Vagina (tissue), 2 donors: ENCODE measurements around the gene OR2T35. TPM values are rescaled to one million over a fixed set of nuclear protein-coding genes. Genes with fewer than 3 reads are reported as not detected.
"Not testable (repeated sequence)": the region's sequence is repeated elsewhere in the genome, so short reads cannot be mapped to it uniquely, and the experiment has no call there.

Experiments
- DNase-seq, 2 donors: peaks; one replicate each; pipeline ENCODE4 v3.0.0-alpha.2; 2017; ENCODE audit errors: extremely low spot score in 2 of 2
- H3K27ac ChIP-seq: fragments of 200-600 bp; sonication (generic); one replicate; pipeline ENCODE4 v1.5.1; 2019
- H3K27me3 ChIP-seq: fragments of 200-600 bp; sonication (generic); one replicate; pipeline ENCODE4 v1.5.1; 2019
- H3K36me3 ChIP-seq, 2 donors: fragments of 200-600 bp; sonication (generic); one replicate each; pipeline ENCODE4 v1.5.1; 2017 to 2019
- H3K4me1 ChIP-seq: fragments of 200-600 bp; sonication (generic); one replicate; pipeline ENCODE4 v1.5.1; 2019
- H3K4me3 ChIP-seq, 2 donors: fragments of 200-600 bp; sonication (generic); 1 replicate in 1 of 2; 2 replicates in 1 of 2; pipeline ENCODE4 v1.5.1; 2016 to 2019
- H3K9me3 ChIP-seq: fragments of 200-600 bp; sonication (generic); one replicate; pipeline ENCODE4 v1.5.1; 2019
- POLR2A ChIP-seq, 2 donors: fragments of 450-650 bp; IDR thresholded peaks; one replicate each; pipeline ENCODE4 v1.6.1; 2017; ENCODE audit warnings: antibody characterized with exemption in 2 of 2, mild to moderate bottlenecking in 2 of 2, moderate library complexity in 2 of 2
- POLR2AphosphoS5 ChIP-seq, 2 donors: sonication (generic); formaldehyde crosslinking; IDR thresholded peaks; one replicate each; pipeline ENCODE4 v1.9.0; 2017; ENCODE audit warnings: antibody characterized with exemption in 2 of 2, mild to moderate bottlenecking in 2 of 2, low read depth in 1 of 2; ENCODE audit not compliant: insufficient read depth in 1 of 2
- intact Hi-C: fragments of 100-400 bp; cut with DNase I; formaldehyde crosslinking; loops from one replicate; pipeline ENCODE4 v1.15.1; 2023
- total RNA-seq: library from RNA; depleted of rRNA; stranded (reverse); fragments of >200 nt; gene quantifications from one replicate; pipeline ENCODE4 v1.2.3, GENCODE V29; 2016
- TF ChIP-seq, protein P1 (sequence below), 3 experiments: fragments of 450-650 bp in 2 of 3; fragments of 200-600 bp in 1 of 3; sonication (generic) in 1 of 3; IDR thresholded peaks; one replicate each; pipeline ENCODE4 v1.5.1; 2017 to 2019; ENCODE audit warnings: antibody characterized with exemption in 3 of 3, mild to moderate bottlenecking in 2 of 3, moderate library complexity in 2 of 3

OR2T35 gene, protein sequence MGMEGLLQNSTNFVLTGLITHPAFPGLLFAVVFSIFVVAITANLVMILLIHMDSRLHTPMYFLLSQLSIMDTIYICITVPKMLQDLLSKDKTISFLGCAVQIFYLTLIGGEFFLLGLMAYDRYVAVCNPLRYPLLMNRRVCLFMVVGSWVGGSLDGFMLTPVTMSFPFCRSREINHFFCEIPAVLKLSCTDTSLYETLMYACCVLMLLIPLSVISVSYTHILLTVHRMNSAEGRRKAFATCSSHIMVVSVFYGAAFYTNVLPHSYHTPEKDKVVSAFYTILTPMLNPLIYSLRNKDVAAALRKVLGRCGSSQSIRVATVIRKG
- total RNA-seq = not detected

DNA sequence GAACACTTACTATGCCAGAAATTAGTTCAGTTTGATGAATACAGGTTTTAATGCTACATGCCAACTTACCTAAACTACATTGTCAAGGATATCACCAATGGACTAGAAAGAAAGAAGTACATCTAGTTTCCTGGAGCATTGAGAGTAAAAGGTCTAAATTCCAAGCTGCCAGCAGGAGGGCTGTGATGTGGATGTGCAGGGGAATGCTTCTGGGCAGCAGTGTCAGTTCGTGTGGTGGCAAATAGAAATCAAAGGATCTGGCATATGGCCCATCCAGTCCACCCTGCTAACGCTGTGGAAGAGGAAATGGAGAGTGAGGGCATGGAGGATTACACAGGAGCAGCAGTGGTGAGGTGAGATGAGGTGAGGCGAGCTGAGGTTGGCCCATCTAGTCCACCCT, at the start of gene OR2T35:
TSS of gene OR2T35 (minus strand) at position 101 of the 400 bp plus-strand sequence. CDS start 6,020 bp downstream, outside the sequence.
- H3K9me3 ChIP-seq, H3K36me3 ChIP-seq, H3K27ac ChIP-seq, H3K4me1 ChIP-seq, H3K27me3 ChIP-seq, H3K4me3 ChIP-seq, DNase-seq, intact Hi-C loops: not testable (repeated sequence)

DNA sequence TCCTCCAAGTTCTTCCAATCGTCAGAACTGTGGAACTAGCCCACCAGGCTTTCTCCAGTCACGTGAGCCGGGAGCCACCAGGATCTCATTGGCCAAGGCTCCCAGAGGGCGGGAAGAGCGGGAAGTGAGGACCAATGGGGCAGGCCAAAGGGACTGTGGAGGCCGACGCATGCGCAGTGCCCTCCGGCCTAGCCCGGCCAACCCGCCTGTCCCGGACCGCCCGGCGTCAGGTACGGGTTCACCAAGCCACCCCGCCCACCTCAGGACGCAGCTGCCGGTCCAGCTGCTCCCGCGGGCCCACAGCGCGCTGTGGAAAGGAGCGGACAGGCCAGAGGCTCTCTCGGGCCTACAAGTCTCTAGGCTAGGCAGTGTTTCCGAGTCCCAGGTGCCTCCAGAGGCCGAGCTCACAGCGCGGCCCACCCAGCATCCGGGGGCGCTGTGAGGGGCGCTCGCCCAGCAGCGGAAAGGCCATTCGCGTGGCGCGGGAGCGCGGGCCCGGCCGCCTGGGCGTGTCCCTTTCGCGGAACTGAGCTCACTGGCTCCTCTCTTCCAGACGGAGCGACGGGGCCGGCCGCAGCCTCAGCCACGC, 46.6 kb upstream of the OR2T35 start:
- DNase-seq = no peak
- H3K9me3 ChIP-seq = no peaks in the 10 kb centered on the region
- no peak overlapping the region for H3K4me3 ChIP-seq
- TF ChIP-seq, protein P1, sequence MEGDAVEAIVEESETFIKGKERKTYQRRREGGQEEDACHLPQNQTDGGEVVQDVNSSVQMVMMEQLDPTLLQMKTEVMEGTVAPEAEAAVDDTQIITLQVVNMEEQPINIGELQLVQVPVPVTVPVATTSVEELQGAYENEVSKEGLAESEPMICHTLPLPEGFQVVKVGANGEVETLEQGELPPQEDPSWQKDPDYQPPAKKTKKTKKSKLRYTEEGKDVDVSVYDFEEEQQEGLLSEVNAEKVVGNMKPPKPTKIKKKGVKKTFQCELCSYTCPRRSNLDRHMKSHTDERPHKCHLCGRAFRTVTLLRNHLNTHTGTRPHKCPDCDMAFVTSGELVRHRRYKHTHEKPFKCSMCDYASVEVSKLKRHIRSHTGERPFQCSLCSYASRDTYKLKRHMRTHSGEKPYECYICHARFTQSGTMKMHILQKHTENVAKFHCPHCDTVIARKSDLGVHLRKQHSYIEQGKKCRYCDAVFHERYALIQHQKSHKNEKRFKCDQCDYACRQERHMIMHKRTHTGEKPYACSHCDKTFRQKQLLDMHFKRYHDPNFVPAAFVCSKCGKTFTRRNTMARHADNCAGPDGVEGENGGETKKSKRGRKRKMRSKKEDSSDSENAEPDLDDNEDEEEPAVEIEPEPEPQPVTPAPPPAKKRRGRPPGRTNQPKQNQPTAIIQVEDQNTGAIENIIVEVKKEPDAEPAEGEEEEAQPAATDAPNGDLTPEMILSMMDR (IDR thresholded peaks at IDR 0.05) = no peak
- TF ChIP-seq POLR2AphosphoS5 (IDR thresholded peaks at IDR 0.05; ENCODE audit: insufficient read depth in 1 of 2, low read depth in 1 of 2) (no peak), POLR2A (IDR thresholded peaks at IDR 0.05) (no peak)
- no peaks in the 10 kb centered on the region for H3K36me3 ChIP-seq
- no peaks in the 10 kb centered on the region for H3K4me1 ChIP-seq
- intact Hi-C loops = no loop called here
- H3K27ac ChIP-seq = no peak overlapping the region
- H3K27me3 ChIP-seq = no peaks in the 10 kb centered on the region

DNA sequence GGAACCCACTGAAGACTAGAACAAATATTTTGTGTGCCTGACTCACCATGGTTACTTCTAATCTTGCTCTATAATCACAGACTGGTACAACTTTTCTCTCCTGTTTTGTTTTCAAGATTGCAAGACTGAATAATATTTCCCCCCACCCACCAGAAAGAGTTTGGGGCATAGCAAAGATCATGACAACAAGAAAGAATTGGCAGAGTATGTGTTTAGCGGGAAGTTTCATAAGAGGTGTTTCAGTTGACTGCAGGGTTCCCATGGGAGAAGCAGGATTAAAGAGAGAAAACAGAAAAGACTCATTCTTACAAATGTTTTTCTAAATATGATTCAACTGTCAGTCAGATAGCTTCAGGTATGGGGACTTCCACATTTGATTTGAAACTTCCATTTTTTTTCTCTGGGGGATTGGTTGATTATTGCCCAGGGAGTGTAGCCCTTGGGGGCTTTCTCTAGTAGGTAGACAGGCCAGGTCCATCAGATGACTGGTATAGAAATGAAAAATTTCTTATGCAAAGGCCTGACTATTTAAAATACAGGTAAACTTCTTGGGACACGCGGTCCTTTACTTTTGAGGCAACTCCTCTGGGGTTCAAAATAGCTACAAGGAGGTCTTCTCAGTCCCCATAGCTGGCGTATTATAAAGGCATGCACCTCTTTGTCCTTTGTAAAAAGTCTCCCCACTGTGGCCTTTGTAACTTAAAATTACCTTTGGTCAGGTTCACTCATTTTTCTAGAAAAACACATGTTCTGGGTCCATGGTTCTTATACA, 43.6 kb upstream of the OR2T35 start:
- H3K4me1 ChIP-seq = no peaks in the 10 kb centered on the region
- no peak for DNase-seq
- no peak overlapping the region for H3K27ac ChIP-seq
- TF ChIP-seq POLR2A (IDR thresholded peaks at IDR 0.05) (no peak), POLR2AphosphoS5 (IDR thresholded peaks at IDR 0.05; ENCODE audit: insufficient read depth in 1 of 2, low read depth in 1 of 2) (no peak)
- TF ChIP-seq, protein P1 (IDR thresholded peaks at IDR 0.05) = no peak
- intact Hi-C loops = no loop called here
- no peaks in the 10 kb centered on the region for H3K9me3 ChIP-seq
- H3K27me3 ChIP-seq = no peaks in the 10 kb centered on the region
- H3K36me3 ChIP-seq = no peaks in the 10 kb centered on the region
- H3K4me3 ChIP-seq = no peak overlapping the region

DNA sequence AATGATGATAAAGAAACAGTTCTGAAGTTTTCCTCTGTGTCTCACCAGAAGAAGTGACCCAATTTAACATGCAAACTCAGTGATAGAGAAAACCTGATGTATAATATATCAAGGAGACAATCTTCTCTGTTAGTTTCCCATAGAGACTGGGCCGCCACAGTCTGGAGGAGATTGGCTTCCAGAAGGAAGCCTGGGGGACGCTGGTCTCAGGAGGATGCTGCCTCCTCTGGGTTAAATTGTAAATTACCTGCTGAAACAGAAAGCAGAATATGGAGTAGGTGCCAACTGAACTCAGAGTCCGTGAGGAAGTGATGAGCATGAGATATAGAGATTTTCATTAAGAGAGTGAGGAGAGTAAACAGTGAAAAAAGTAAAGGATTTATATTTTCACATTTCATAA, 41.7 kb upstream of the OR2T35 start:
- no peak overlapping the region for H3K4me3 ChIP-seq
- H3K27ac ChIP-seq = no peak overlapping the region
- TF ChIP-seq, protein P1 (IDR thresholded peaks at IDR 0.05) = no peak
- TF ChIP-seq POLR2A (IDR thresholded peaks at IDR 0.05) = no peak
- no peak for TF ChIP-seq POLR2AphosphoS5 (IDR thresholded peaks at IDR 0.05; ENCODE audit: insufficient read depth in 1 of 2, low read depth in 1 of 2)
- H3K36me3 ChIP-seq = no peaks in the 10 kb centered on the region
- no peaks in the 10 kb centered on the region for H3K4me1 ChIP-seq
- no peak for DNase-seq
- intact Hi-C loops = no loop called here
- H3K27me3 ChIP-seq = no peaks in the 10 kb centered on the region
- no peaks in the 10 kb centered on the region for H3K9me3 ChIP-seq

DNA sequence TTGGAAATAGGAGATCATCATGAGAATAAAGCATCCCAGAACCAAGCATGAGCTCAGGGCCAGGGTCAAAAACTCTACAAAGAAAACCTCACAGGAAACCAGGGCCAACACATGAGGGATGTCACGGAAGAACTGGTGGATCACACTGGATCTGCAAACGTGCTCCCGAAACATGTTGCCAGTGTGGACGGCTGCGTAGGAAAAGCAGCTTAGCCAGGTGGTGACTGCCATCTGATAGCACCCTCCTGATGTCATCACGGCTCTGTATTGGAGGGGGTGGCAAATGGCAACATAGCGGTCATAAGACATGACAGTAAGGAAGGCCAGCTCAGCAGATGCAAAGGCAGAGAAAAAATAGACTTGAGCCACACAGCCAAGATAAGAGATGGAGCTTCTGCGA, 36.6 kb upstream of the OR2T35 start:
- no peaks in the 10 kb centered on the region for H3K36me3 ChIP-seq
- H3K4me1 ChIP-seq = no peaks in the 10 kb centered on the region
- no peak overlapping the region for H3K4me3 ChIP-seq
- no peaks in the 10 kb centered on the region for H3K27me3 ChIP-seq
- DNase-seq = no peak
- H3K9me3 ChIP-seq = no peaks in the 10 kb centered on the region
- H3K27ac ChIP-seq = no peak overlapping the region
- TF ChIP-seq POLR2AphosphoS5 (IDR thresholded peaks at IDR 0.05; ENCODE audit: insufficient read depth in 1 of 2, low read depth in 1 of 2) (no peak), POLR2A (IDR thresholded peaks at IDR 0.05) (no peak)
- TF ChIP-seq, protein P1 (IDR thresholded peaks at IDR 0.05) = no peak
- intact Hi-C loops = no loop called here
